ENCODE measurements around the gene GALNT4.

DNA sequence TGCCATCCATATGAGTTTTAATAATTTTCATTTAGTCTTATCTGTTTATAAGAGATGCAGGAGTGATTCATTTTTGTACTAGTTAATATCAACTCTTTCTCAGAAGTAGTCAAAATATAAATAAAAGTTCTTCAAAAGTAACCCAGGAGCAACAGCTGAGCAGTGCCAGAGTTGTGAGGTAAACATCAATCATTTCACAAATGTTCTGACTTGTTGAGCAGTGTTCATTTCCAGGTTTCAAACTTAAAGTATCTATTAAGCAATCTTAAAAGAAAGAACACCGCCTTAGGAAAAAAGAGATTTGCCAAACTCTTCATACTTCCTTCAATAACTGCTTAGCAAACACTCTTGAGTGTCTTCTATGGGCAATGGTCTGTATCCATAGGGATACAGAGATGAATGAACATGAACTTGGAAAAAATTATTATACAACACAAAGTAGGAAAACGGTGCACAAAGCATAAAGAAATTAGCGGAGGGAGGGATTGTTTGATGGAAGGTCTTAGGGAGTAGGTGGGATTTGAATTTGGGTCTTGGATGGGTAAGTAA is 43.2 kb upstream of the GALNT4 start:
- TF ChIP-seq EP300 (IDR thresholded peaks at IDR 0.05) (no peak), POLR2AphosphoS5 (IDR thresholded peaks at IDR 0.05) (no peak)
- TF ChIP-seq, protein P1, sequence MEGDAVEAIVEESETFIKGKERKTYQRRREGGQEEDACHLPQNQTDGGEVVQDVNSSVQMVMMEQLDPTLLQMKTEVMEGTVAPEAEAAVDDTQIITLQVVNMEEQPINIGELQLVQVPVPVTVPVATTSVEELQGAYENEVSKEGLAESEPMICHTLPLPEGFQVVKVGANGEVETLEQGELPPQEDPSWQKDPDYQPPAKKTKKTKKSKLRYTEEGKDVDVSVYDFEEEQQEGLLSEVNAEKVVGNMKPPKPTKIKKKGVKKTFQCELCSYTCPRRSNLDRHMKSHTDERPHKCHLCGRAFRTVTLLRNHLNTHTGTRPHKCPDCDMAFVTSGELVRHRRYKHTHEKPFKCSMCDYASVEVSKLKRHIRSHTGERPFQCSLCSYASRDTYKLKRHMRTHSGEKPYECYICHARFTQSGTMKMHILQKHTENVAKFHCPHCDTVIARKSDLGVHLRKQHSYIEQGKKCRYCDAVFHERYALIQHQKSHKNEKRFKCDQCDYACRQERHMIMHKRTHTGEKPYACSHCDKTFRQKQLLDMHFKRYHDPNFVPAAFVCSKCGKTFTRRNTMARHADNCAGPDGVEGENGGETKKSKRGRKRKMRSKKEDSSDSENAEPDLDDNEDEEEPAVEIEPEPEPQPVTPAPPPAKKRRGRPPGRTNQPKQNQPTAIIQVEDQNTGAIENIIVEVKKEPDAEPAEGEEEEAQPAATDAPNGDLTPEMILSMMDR (IDR thresholded peaks at IDR 0.05) = no peak

Data from esophagus muscularis mucosa (tissue), 4 donors.